GM12864 (cell line): ENCODE data around the gene PTPRCAP.
"Not testable (repeated sequence)": the region's sequence is repeated elsewhere in the genome, so short reads cannot be mapped to it uniquely, and the experiment has no call there.

Experiments
- DNase-seq: peaks from one replicate; pipeline ENCODE4 v3.0.0-alpha.2; 2011; ENCODE audit warnings: low read depth
- H3K4me3 ChIP-seq: 2 replicates; pipeline ENCODE4 v1.5.1; 2011; ENCODE audit warnings: mild to moderate bottlenecking, low read depth, low read length, control low read depth
- CTCF ChIP-seq: IDR thresholded peaks from 2 replicates; pipeline ENCODE4 v1.5.1; 2011; ENCODE audit warnings: low read depth, mild to moderate bottlenecking, moderate library complexity, low read length, control low read depth, inconsistent platforms; ENCODE audit errors: missing control alignments

PTPRCAP gene

GRCh38 chr11:67437082-67437808 lies at the start of gene PTPRCAP:
PTPRCAP (minus strand) TSS chr11:67437682; CDS start chr11:67437619, 63 bp downstream.
- no peak for DNase-seq
- H3K4me3 ChIP-seq: peak within 1 kb of the TSS; percentile 87
- TF ChIP-seq CTCF: no peak

GRCh38 chr11:67486481-67487195 lies 49.2 kb upstream of the PTPRCAP start:
- H3K4me3 ChIP-seq: no peak overlapping the region

GRCh38 chr11:67485873-67486361 lies 48.4 kb upstream of the PTPRCAP start:
- not testable (repeated sequence) for H3K4me3 ChIP-seq, DNase-seq

More at GRCh38 chr11:67486481-67487195, 49.2 kb upstream of the PTPRCAP start:
- no peak for TF ChIP-seq CTCF
- DNase-seq: peak; percentile 83

GRCh38 chr11:67484847-67485311 lies 47.4 kb upstream of the PTPRCAP start:
- DNase-seq: no peak
- H3K4me3 ChIP-seq: peak overlapping the region; percentile 64
- TF ChIP-seq CTCF: no peak

- no peak for TF ChIP-seq CTCF
- DNase-seq: no peak
- H3K4me3 ChIP-seq: peak overlapping the region; percentile 64
Observed at GRCh38 chr11:67483831-67484665, 46.6 kb upstream of the PTPRCAP start.

GRCh38 chr11:67482827-67483798 lies 45.6 kb upstream of the PTPRCAP start, which contains the start of gene AIP:
AIP (plus strand) TSS chr11:67483026; CDS start chr11:67483159, 133 bp downstream.
- peak; percentile 97 for DNase-seq
- peak within 1 kb of the TSS; percentile 64 for H3K4me3 ChIP-seq
- no peak for TF ChIP-seq CTCF
